Mesenchymal stem cell (in vitro differentiated cells and primary cell): Measurements from ENCODE around the gene HSPH1.

ENCODE experiments used
- DNase-seq: peaks from one replicate; pipeline ENCODE4 v3.0.0-alpha.2; 2013
- H2AFZ ChIP-seq: one replicate; pipeline ENCODE4 v1.6.1; 2013; ENCODE audit warnings: low read depth, mild to moderate bottlenecking, control low read depth, inconsistent platforms, low read length, moderate library complexity
- H2AK5ac ChIP-seq: 2 replicates; pipeline ENCODE4 v1.6.1; 2013; ENCODE audit warnings: low read length, moderate library complexity, mild to moderate bottlenecking, inconsistent platforms; ENCODE audit not compliant: severe bottlenecking
- H2BK120ac ChIP-seq: one replicate; pipeline ENCODE4 v1.6.1; 2013; ENCODE audit warnings: low read depth, mild to moderate bottlenecking, inconsistent platforms, low read length, moderate library complexity
- H2BK12ac ChIP-seq, 2 experiments: one replicate each; pipeline ENCODE4 v1.6.1; 2013; ENCODE audit warnings: inconsistent platforms in 2 of 2, low read length in 2 of 2, mild to moderate bottlenecking in 2 of 2, moderate library complexity in 2 of 2, control low read depth in 1 of 2
- H2BK15ac ChIP-seq: one replicate; pipeline ENCODE4 v1.6.1; 2013; ENCODE audit warnings: mild to moderate bottlenecking, low read depth, inconsistent platforms; ENCODE audit not compliant: poor library complexity, severe bottlenecking
- H2BK5ac ChIP-seq: 2 replicates; pipeline ENCODE4 v1.6.1; 2013; ENCODE audit warnings: low read depth, mild to moderate bottlenecking, low read length, control low read depth, inconsistent platforms; ENCODE audit not compliant: poor library complexity, severe bottlenecking
- H3K14ac ChIP-seq, 2 experiments: one replicate each; pipeline ENCODE4 v1.6.1; 2013; ENCODE audit warnings: inconsistent platforms in 2 of 2, low read length in 2 of 2, control low read depth in 1 of 2, mild to moderate bottlenecking in 1 of 2, moderate library complexity in 1 of 2
- H3K18ac ChIP-seq, 2 experiments: one replicate each; pipeline ENCODE4 v1.6.1; 2013; ENCODE audit warnings: inconsistent platforms in 2 of 2, low read length in 2 of 2, control low read depth in 1 of 2, low read depth in 1 of 2, mild to moderate bottlenecking in 1 of 2
- H3K23ac ChIP-seq, 2 experiments: one replicate each; pipeline ENCODE4 v1.6.1; 2013; ENCODE audit warnings: inconsistent platforms in 2 of 2, low read length in 2 of 2, mild to moderate bottlenecking in 2 of 2, moderate library complexity in 2 of 2, control low read depth in 1 of 2
- H3K27ac ChIP-seq: 2 replicates; pipeline ENCODE4 v1.5.1; 2013; ENCODE audit warnings: mild to moderate bottlenecking, moderate library complexity, low read length, control low read depth, inconsistent platforms; ENCODE audit not compliant: poor library complexity, severe bottlenecking
- H3K27me3 ChIP-seq, 2 experiments: 2 replicates each; pipeline versions ENCODE4 v1.6.1 to v1.7.0; 2013; ENCODE audit warnings: low read length in 2 of 2, mild to moderate bottlenecking in 2 of 2, moderate library complexity in 2 of 2, control low read depth in 1 of 2, inconsistent platforms in 1 of 2; ENCODE audit not compliant: control insufficient read depth in 1 of 2, insufficient read depth in 1 of 2
- H3K36me3 ChIP-seq, 2 experiments: 2 replicates each; pipeline versions ENCODE4 v1.6.1 to v1.7.0; 2013; ENCODE audit warnings: low read length in 2 of 2, control low read depth in 1 of 2, inconsistent platforms in 1 of 2, low read depth in 1 of 2, mild to moderate bottlenecking in 1 of 2; ENCODE audit not compliant: insufficient read depth in 2 of 2, control insufficient read depth in 1 of 2
- H3K4ac ChIP-seq, 2 experiments: one replicate each; pipeline ENCODE4 v1.6.1; 2013; ENCODE audit warnings: inconsistent platforms in 2 of 2, low read length in 2 of 2, mild to moderate bottlenecking in 2 of 2, moderate library complexity in 2 of 2, control low read depth in 1 of 2, low read depth in 1 of 2
- H3K4me1 ChIP-seq: 2 replicates; pipeline ENCODE4 v1.6.1; 2013; ENCODE audit warnings: low read depth, low read length, control low read depth; ENCODE audit not compliant: control insufficient read depth, insufficient read depth
- H3K4me2 ChIP-seq: 2 replicates; pipeline ENCODE4 v1.6.1; 2013; ENCODE audit warnings: low read length, mild to moderate bottlenecking, inconsistent platforms; ENCODE audit not compliant: poor library complexity, severe bottlenecking
- H3K4me3 ChIP-seq, 2 experiments: 2 replicates each; pipeline versions ENCODE4 v1.5.1 to v1.7.0; 2013; ENCODE audit warnings: low read length in 2 of 2, mild to moderate bottlenecking in 2 of 2, control low read depth in 1 of 2, low read depth in 1 of 2; ENCODE audit not compliant: insufficient read depth in 1 of 2
- H3K79me1 ChIP-seq: replicated peaks from 2 replicates; pipeline ENCODE4 v1.6.1; 2013; ENCODE audit warnings: mild to moderate bottlenecking, control low read depth, low read length, inconsistent platforms; ENCODE audit not compliant: poor library complexity, severe bottlenecking
- H3K9ac ChIP-seq: 2 replicates; pipeline ENCODE4 v1.7.0; 2013; ENCODE audit warnings: mild to moderate bottlenecking, low read length, moderate library complexity
- H3K9me3 ChIP-seq: 2 replicates; pipeline ENCODE4 v1.7.0; 2013; ENCODE audit warnings: mild to moderate bottlenecking, low read length; ENCODE audit not compliant: control insufficient read depth
- H4K8ac ChIP-seq: one replicate; pipeline ENCODE4 v1.6.1; 2013; ENCODE audit warnings: inconsistent platforms, mild to moderate bottlenecking, low read length, moderate library complexity
- H4K91ac ChIP-seq: one replicate; pipeline ENCODE4 v1.6.1; 2013; ENCODE audit warnings: mild to moderate bottlenecking, low read length, inconsistent platforms
- WGBS: methylation state at CpG from one replicate; pipeline ENCODE4 v1.1.7; 2013; ENCODE audit warnings: mixed read lengths; 5-methylcytosine and 5-hydroxymethylcytosine counted together

Gene HSPH1

DNA sequence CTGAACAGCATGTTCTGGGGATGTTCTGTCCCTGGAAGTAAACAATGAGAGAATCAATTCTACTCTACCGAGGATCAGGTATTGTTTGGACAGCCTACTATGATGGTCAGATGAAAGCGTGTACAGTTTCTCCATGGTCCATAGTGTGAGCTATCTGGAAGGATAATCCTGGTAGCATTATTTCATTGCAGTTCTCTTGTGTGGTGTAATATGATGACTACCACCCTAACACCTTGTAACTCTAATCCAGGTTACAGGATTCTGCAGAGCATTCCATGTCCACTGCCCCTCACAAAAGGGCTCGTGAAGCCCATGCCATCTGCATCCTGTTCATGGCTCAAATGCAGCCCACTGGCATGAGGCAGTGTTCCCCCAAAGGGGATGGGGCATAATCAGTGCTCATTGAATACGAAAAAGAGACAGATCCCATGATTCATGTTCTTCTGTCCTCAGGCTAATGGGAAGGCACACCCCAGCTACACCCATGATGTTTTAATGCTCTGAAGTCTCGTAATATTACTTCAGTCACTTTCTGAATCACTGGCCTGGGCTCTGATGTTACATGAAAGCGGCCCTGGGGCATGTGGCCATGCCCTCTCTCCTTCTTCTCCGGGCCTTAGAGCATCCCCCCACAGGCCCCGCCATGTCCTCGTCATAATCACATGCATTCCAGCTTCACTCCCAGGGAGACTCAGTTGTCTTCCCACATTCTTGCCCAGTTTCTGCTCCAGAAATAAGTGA lies 68.4 kb downstream of the HSPH1 start:
- H3K79me1 ChIP-seq = no peaks in the 10 kb centered on the region
- no peak overlapping the region for H3K23ac ChIP-seq
- no peaks in the 10 kb centered on the region for H3K36me3 ChIP-seq
- H3K4ac ChIP-seq = no peak overlapping the region
- no peak overlapping the region for H2BK5ac ChIP-seq
- H3K4me2 ChIP-seq = no peak overlapping the region
- no peak overlapping the region for H2BK15ac ChIP-seq
- no peaks in the 10 kb centered on the region for H3K4me1 ChIP-seq
- no peak overlapping the region for H3K9ac ChIP-seq
- H2BK12ac ChIP-seq = no peak overlapping the region
- no peak overlapping the region for H3K14ac ChIP-seq
- no peak overlapping the region for H4K91ac ChIP-seq
- peaks cover 2% of the 10 kb centered on the region for H3K9me3 ChIP-seq
- H2AK5ac ChIP-seq = no peak overlapping the region
- H4K8ac ChIP-seq = no peak overlapping the region
- 86% methylated on average over 9 of the region's 9 CpGs for WGBS
- no peak overlapping the region for H2BK120ac ChIP-seq
- H3K18ac ChIP-seq = no peak overlapping the region
- peaks cover 9 to 27% of the 10 kb centered on the region in 2 experiments for H3K27me3 ChIP-seq
- H2AFZ ChIP-seq = no peak overlapping the region
- H3K27ac ChIP-seq = no peak overlapping the region
- no peak overlapping the region for H3K4me3 ChIP-seq
- no peak for DNase-seq

DNA sequence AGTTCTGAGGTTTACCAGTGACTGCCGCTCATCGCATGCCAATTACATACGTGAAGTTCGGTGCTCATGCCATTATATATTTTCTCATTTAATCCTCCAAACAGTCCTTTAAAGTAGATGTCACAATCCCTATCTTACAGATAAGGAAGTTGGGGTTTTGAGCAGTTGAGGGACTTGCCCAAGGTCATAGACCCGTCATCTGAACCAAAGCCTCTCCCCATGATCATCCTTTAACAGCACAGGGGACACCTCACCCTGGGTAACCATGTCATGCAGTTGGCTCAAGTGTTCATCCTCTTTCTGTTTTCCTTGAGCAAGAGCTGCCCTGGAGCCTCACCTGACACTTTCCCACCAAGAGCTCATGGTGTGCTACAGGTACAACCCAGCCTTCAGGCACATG lies 69.1 kb downstream of the HSPH1 start:
- 76% methylated on average over 1 of the region's 5 CpGs for WGBS

DNA sequence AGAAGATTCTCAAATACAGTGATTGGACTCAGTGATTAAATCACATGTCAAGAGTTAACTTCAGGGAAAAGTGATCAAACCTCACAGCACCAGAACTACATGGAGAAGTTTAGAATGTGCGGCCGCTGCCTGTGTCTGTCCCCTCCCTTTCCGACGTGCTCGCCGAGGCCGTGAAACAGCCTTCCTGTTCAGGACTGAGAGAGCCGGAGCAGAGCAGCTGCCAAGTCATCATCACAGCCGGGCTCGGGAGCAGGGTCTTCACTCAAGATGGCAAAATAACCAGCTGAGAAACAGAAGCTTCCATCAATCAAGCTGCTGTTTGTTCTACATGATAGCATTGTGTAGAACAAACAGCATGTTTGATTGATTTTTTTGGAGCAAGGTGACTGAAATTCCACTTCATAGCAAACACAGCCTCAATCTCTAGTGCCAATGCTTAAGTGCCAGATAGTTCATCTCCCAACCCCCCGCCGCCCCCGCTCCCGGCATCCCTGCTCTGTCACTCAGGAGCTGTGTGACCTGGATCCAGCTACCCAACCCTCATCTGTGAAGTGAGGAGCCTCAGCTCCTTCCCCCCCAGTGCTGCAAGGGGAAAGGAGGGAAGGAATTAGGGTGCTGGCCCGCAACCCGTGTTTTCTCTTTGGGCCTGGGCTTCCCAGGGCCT lies 70.6 kb downstream of the HSPH1 start:
- H3K18ac ChIP-seq = no peak overlapping the region
- H2AFZ ChIP-seq = no peak overlapping the region
- no peak overlapping the region for H2BK120ac ChIP-seq
- H4K91ac ChIP-seq = no peak overlapping the region
- H2BK12ac ChIP-seq = no peak overlapping the region
- H2BK5ac ChIP-seq = no peak overlapping the region
- no peak overlapping the region for H3K4me2 ChIP-seq
- no peaks in the 10 kb centered on the region for H3K4me1 ChIP-seq
- no peak overlapping the region for H4K8ac ChIP-seq
- H3K14ac ChIP-seq = no peak overlapping the region
- H2AK5ac ChIP-seq = no peak overlapping the region
- H3K36me3 ChIP-seq = no peaks in the 10 kb centered on the region
- H3K9ac ChIP-seq = peak overlapping the region; percentile 39
- no peaks in the 10 kb centered on the region for H3K79me1 ChIP-seq
- H3K4ac ChIP-seq = no peak overlapping the region
- no peak overlapping the region for H3K27ac ChIP-seq
- DNase-seq = no peak
- H3K27me3 ChIP-seq = peaks cover 9 to 18% of the 10 kb centered on the region in 2 experiments
- H3K23ac ChIP-seq = no peak overlapping the region
- H2BK15ac ChIP-seq = peak overlapping the region; percentile 38
- no peaks in the 10 kb centered on the region for H3K9me3 ChIP-seq
- WGBS = 84% methylated on average over 14 of the region's 16 CpGs
- H3K4me3 ChIP-seq = no peak overlapping the region

More for the DNA sequence above, 69.1 kb downstream of the HSPH1 start:
- H4K91ac ChIP-seq = no peak overlapping the region
- no peak overlapping the region for H2AFZ ChIP-seq
- no peaks in the 10 kb centered on the region for H3K9me3 ChIP-seq
- H3K27me3 ChIP-seq = peaks cover 9 to 23% of the 10 kb centered on the region in 2 experiments
- no peak overlapping the region for H2AK5ac ChIP-seq
- H3K14ac ChIP-seq = no peak overlapping the region
- no peak overlapping the region for H4K8ac ChIP-seq
- H3K79me1 ChIP-seq = no peaks in the 10 kb centered on the region
- no peak overlapping the region for H3K9ac ChIP-seq
- H2BK5ac ChIP-seq = no peak overlapping the region
- H3K18ac ChIP-seq = no peak overlapping the region
- no peaks in the 10 kb centered on the region for H3K36me3 ChIP-seq
- H3K4ac ChIP-seq = no peak overlapping the region
- H2BK12ac ChIP-seq = no peak overlapping the region
- DNase-seq = no peak
- H3K4me3 ChIP-seq = no peak overlapping the region
- no peak overlapping the region for H3K4me2 ChIP-seq
- H3K27ac ChIP-seq = no peak overlapping the region
- H3K23ac ChIP-seq = no peak overlapping the region
- no peaks in the 10 kb centered on the region for H3K4me1 ChIP-seq
- no peak overlapping the region for H2BK120ac ChIP-seq
- H2BK15ac ChIP-seq = no peak overlapping the region

DNA sequence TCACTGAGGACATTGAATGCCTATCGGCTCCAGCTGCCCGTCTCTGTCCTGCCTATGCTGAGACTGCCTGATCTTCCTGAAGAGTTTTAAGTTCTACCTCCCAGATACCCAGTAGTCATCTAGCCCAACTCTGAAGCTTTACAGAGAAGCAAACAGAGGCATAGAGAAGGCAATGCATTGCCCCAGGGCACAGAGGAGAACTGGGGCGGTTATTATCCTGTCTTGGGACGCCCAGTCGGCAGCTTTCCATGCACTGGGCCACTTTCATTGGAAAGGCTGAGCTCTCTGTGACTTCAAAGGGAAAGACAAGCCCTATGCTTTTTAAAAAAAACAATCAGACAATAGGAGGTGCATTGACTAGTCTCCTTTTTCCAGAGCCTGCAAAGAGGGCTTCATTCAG lies 71.6 kb downstream of the HSPH1 start:
- Histone ChIP-seq H2BK120ac (no peak overlapping the region), H3K4me2 (no peak overlapping the region), H2BK12ac (no peak overlapping the region), H3K36me3 (no peaks in the 10 kb centered on the region), H3K4me1 (no peaks in the 10 kb centered on the region), H4K8ac (no peak overlapping the region), H4K91ac (no peak overlapping the region), H3K27me3 (peaks cover 9 to 27% of the 10 kb centered on the region in 2 experiments), H3K27ac (no peak overlapping the region), H3K4me3 (no peak overlapping the region), H3K23ac (no peak overlapping the region), H2AK5ac (no peak overlapping the region), H2AFZ (no peak overlapping the region), H3K14ac (no peak overlapping the region), H3K79me1 (no peaks in the 10 kb centered on the region), H2BK5ac (no peak overlapping the region), H3K4ac (no peak overlapping the region), H3K18ac (no peak overlapping the region), H3K9me3 (no peaks in the 10 kb centered on the region), H2BK15ac (no peak overlapping the region), H3K9ac (no peak overlapping the region)
- 81% methylated on average over 5 of the region's 5 CpGs for WGBS
- DNase-seq = no peak
